Activated CD8-positive, alpha-beta memory T cell treated with anti-CD3 and anti-CD28 coated beads for 4 hours (primary cell): ENCODE results near the gene AKAP6.

ENCODE experiments used
- DNase-seq, 2 donors: peaks; one replicate each; pipeline ENCODE4 v3.0.0-alpha.2; 2020; ENCODE audit warnings: low read depth in 2 of 2

The AKAP6 gene

GRCh38 chr14:32666308-32666707 lies 337.2 kb downstream of the AKAP6 start:
- no peak for DNase-seq

- DNase-seq = no peak
These were observed 338.2 kb downstream of the AKAP6 start for GRCh38 chr14:32667287-32667686.

GRCh38 chr14:32667791-32668190 lies 338.7 kb downstream of the AKAP6 start:
- no peak for DNase-seq

GRCh38 chr14:32669391-32669790 lies 340.3 kb downstream of the AKAP6 start:
- no peak for DNase-seq

GRCh38 chr14:32675433-32675832 lies 346.3 kb downstream of the AKAP6 start:
- no peak for DNase-seq

- DNase-seq = no peak
These were observed 348.2 kb downstream of the AKAP6 start for GRCh38 chr14:32677129-32677780.

- no peak for DNase-seq
These were observed 349.0 kb downstream of the AKAP6 start for GRCh38 chr14:32678088-32678487.

- DNase-seq = no peak
These were observed 351.0 kb downstream of the AKAP6 start for GRCh38 chr14:32679927-32680612.

GRCh38 chr14:32681598-32681997 lies 352.5 kb downstream of the AKAP6 start:
- DNase-seq = no peak

- no peak for DNase-seq
These were observed 353.1 kb downstream of the AKAP6 start for GRCh38 chr14:32682214-32682613.

GRCh38 chr14:32683679-32684078 lies 354.6 kb downstream of the AKAP6 start:
- DNase-seq = no peak

- no peak for DNase-seq
These were observed 359.8 kb downstream of the AKAP6 start for GRCh38 chr14:32688941-32689340.

GRCh38 chr14:32692441-32692840 lies 363.3 kb downstream of the AKAP6 start:
- DNase-seq = no peak

- no peak for DNase-seq
These were observed 364.0 kb downstream of the AKAP6 start for GRCh38 chr14:32693114-32693513.

GRCh38 chr14:32694795-32695449 lies 365.8 kb downstream of the AKAP6 start:
- no peak for DNase-seq

- DNase-seq = no peak
These were observed 367.4 kb downstream of the AKAP6 start for GRCh38 chr14:32696325-32697091.

- no peak for DNase-seq
These were observed 368.0 kb downstream of the AKAP6 start for GRCh38 chr14:32697114-32697513.

- DNase-seq = no peak
These were observed 368.6 kb downstream of the AKAP6 start for GRCh38 chr14:32697704-32698103.

GRCh38 chr14:32698831-32699230 lies 369.7 kb downstream of the AKAP6 start:
- no peak for DNase-seq

- DNase-seq = no peak
These were observed 372.4 kb downstream of the AKAP6 start for GRCh38 chr14:32701475-32701874.

GRCh38 chr14:32702088-32702487 lies 373.0 kb downstream of the AKAP6 start:
- no peak for DNase-seq

GRCh38 chr14:32702562-32702961 lies 373.5 kb downstream of the AKAP6 start:
- DNase-seq = no peak
